H9 (cell line): ENCODE results near the gene ZNF165. TPM values are rescaled to one million over a fixed set of nuclear protein-coding genes. Genes with fewer than 3 reads are reported as not detected.

Experiments
- DNase-seq: peaks from one replicate; pipeline ENCODE4 v3.0.0-alpha.2; 2017
- H2AFZ ChIP-seq: one replicate; pipeline ENCODE4 v1.6.1; 2013; ENCODE audit warnings: mild to moderate bottlenecking, low read length, control low read depth, moderate library complexity
- H2AK5ac ChIP-seq: 2 replicates; pipeline ENCODE4 v1.6.1; 2013; ENCODE audit warnings: low read length, control low read depth, mixed read lengths; ENCODE audit not compliant: insufficient read length
- H2BK120ac ChIP-seq: one replicate; pipeline ENCODE4 v1.6.1; 2013; ENCODE audit warnings: low read depth, mild to moderate bottlenecking, low read length, control low read depth, inconsistent platforms; ENCODE audit not compliant: poor library complexity, severe bottlenecking
- H2BK12ac ChIP-seq: 2 replicates; pipeline ENCODE4 v1.6.1; 2013; ENCODE audit warnings: low read length, control low read depth, mixed read lengths, low read depth; ENCODE audit not compliant: insufficient read length
- H2BK15ac ChIP-seq: 2 replicates; pipeline ENCODE4 v1.6.1; 2013; ENCODE audit warnings: low read depth, low read length, control low read depth
- H2BK20ac ChIP-seq: one replicate; pipeline ENCODE4 v1.6.1; 2013; ENCODE audit warnings: low read depth, mild to moderate bottlenecking, low read length, control low read depth, inconsistent platforms; ENCODE audit not compliant: poor library complexity, severe bottlenecking
- H2BK5ac ChIP-seq: 2 replicates; pipeline ENCODE4 v1.6.1; 2013; ENCODE audit warnings: low read length, control low read depth, mixed read lengths; ENCODE audit not compliant: insufficient read length
- H3K14ac ChIP-seq: 2 replicates; pipeline ENCODE4 v1.6.1; 2013; ENCODE audit warnings: low read length, control low read depth; ENCODE audit not compliant: insufficient read depth
- H3K18ac ChIP-seq: 2 replicates; pipeline ENCODE4 v1.6.1; 2013; ENCODE audit warnings: low read depth, mild to moderate bottlenecking, mixed read lengths, low read length, control low read depth; ENCODE audit not compliant: insufficient read length
- H3K23ac ChIP-seq: 2 replicates; pipeline ENCODE4 v1.6.1; 2013; ENCODE audit warnings: low read length, control low read depth, mixed read lengths, low read depth; ENCODE audit not compliant: insufficient read length
- H3K23me2 ChIP-seq: 2 replicates; pipeline ENCODE4 v1.6.1; 2013; ENCODE audit warnings: low read depth, mild to moderate bottlenecking, mixed read lengths, low read length, control low read depth; ENCODE audit not compliant: insufficient read length, poor library complexity, severe bottlenecking
- H3K27ac ChIP-seq: 2 replicates; pipeline ENCODE4 v1.5.1; 2013; ENCODE audit warnings: low read length, control low read depth, mixed read lengths, low read depth; ENCODE audit not compliant: insufficient read length
- H3K27me3 ChIP-seq: 2 replicates; pipeline ENCODE4 v1.6.1; 2013; ENCODE audit warnings: low read length, control low read depth, inconsistent platforms; ENCODE audit not compliant: insufficient read depth
- H3K4ac ChIP-seq: 2 replicates; pipeline ENCODE4 v1.6.1; 2013; ENCODE audit warnings: low read depth, mild to moderate bottlenecking, control low read depth, inconsistent platforms, low read length, moderate library complexity
- H3K4me1 ChIP-seq: 2 replicates; pipeline ENCODE4 v1.6.1; 2013; ENCODE audit warnings: low read length, control low read depth, inconsistent platforms; ENCODE audit not compliant: insufficient read depth
- H3K4me2 ChIP-seq: 2 replicates; pipeline ENCODE4 v1.6.1; 2013; ENCODE audit warnings: low read length, control low read depth, mixed read lengths; ENCODE audit not compliant: insufficient read length, insufficient read depth
- H3K56ac ChIP-seq: 2 replicates; pipeline ENCODE4 v1.6.1; 2013; ENCODE audit warnings: low read depth, mild to moderate bottlenecking, mixed read lengths, low read length, control low read depth; ENCODE audit not compliant: insufficient read length
- H3K79me1 ChIP-seq: 2 replicates; pipeline ENCODE4 v1.6.1; 2013; ENCODE audit warnings: low read depth, mild to moderate bottlenecking, moderate library complexity, low read length, control low read depth, inconsistent platforms; ENCODE audit not compliant: insufficient read depth, poor library complexity, severe bottlenecking
- H3K79me2 ChIP-seq: 2 replicates; pipeline ENCODE4 v1.6.1; 2013; ENCODE audit warnings: low read length, control low read depth, inconsistent platforms; ENCODE audit not compliant: insufficient read depth
- H3K9ac ChIP-seq: 2 replicates; pipeline ENCODE4 v1.6.1; 2013; ENCODE audit warnings: low read length, control low read depth, mixed read lengths; ENCODE audit not compliant: insufficient read length; ENCODE audit errors: extremely low read depth
- H3K9me3 ChIP-seq: one replicate; pipeline ENCODE4 v1.6.1; 2013; ENCODE audit warnings: low read depth, low read length, inconsistent platforms; ENCODE audit not compliant: control insufficient read depth
- H3T11ph ChIP-seq: one replicate; pipeline ENCODE4 v1.6.1; 2013; ENCODE audit warnings: mild to moderate bottlenecking, low read length, control low read depth, inconsistent platforms
- H4K20me1 ChIP-seq: one replicate; pipeline ENCODE4 v1.6.1; 2013; ENCODE audit not compliant: control insufficient read depth, insufficient read length, insufficient read depth
- H4K5ac ChIP-seq: 2 replicates; pipeline ENCODE4 v1.6.1; 2013; ENCODE audit warnings: low read depth, mild to moderate bottlenecking, mixed read lengths, low read length, control low read depth; ENCODE audit not compliant: insufficient read length
- H4K8ac ChIP-seq: replicated peaks from 2 replicates; pipeline ENCODE4 v1.6.1; 2013; ENCODE audit warnings: low read length, control low read depth, mixed read lengths, low read depth; ENCODE audit not compliant: insufficient read length
- H4K91ac ChIP-seq: 2 replicates; pipeline ENCODE4 v1.6.1; 2013; ENCODE audit warnings: low read depth, mild to moderate bottlenecking, moderate library complexity, mixed read lengths, low read length, control low read depth; ENCODE audit not compliant: insufficient read length
- H3K27ac Mint-ChIP-seq, 3 experiments: 2 replicates in 2 of 3; 3 replicates in 1 of 3; pipeline ENCODE4 v1.8.0; 2020 to 2021; ENCODE audit warnings: mixed read lengths in 3 of 3, mild to moderate bottlenecking in 1 of 3, moderate library complexity in 1 of 3
- H3K27me3 Mint-ChIP-seq: 2 replicates; pipeline ENCODE4 v1.8.0; 2021; ENCODE audit warnings: low read depth, mild to moderate bottlenecking, moderate library complexity, mixed read lengths
- H3K36me3 Mint-ChIP-seq, 3 experiments: 2 replicates in 2 of 3; 3 replicates in 1 of 3; pipeline ENCODE4 v1.8.0; 2020 to 2021; ENCODE audit warnings: low read depth in 3 of 3, mixed read lengths in 3 of 3; ENCODE audit not compliant: insufficient read depth in 1 of 3
- H3K4me1 Mint-ChIP-seq, 2 experiments: 2 replicates each; pipeline ENCODE4 v1.8.0; 2020; ENCODE audit warnings: mixed read lengths in 2 of 2
- H3K4me3 Mint-ChIP-seq, 2 experiments: 2 replicates in 1 of 2; 3 replicates in 1 of 2; pipeline ENCODE4 v1.8.0; 2020 to 2021; ENCODE audit warnings: mild to moderate bottlenecking in 2 of 2, mixed read lengths in 2 of 2, moderate library complexity in 1 of 2
- H3K9me3 Mint-ChIP-seq, 2 experiments: 2 replicates in 1 of 2; 3 replicates in 1 of 2; pipeline ENCODE4 v1.8.0; 2020; ENCODE audit warnings: mild to moderate bottlenecking in 2 of 2, mixed read lengths in 2 of 2, moderate library complexity in 1 of 2
- WGBS: extraction: QIAGEN DNeasy Blood & Tissue Kit; methylation state at CpG from one replicate; pipeline ENCODE4 v1.1.7; 2013; ENCODE audit warnings: missing lambda C conversion rate, low lambda C conversion rate, mixed read lengths; ENCODE audit not compliant: insufficient read length; ENCODE audit errors: extremely low coverage; 5-methylcytosine and 5-hydroxymethylcytosine counted together
- total RNA-seq: library from RNA; stranded (reverse); gene quantifications from 2 replicates; pipeline ENCODE4 v1.2.1, GENCODE V29; 2021
- TF ChIP-seq, protein P1 (sequence below): fragments of 200-600 bp; sonication (generic); conservative IDR thresholded peaks from 3 replicates; pipeline ENCODE4 v1.8.0; 2021; ENCODE audit warnings: antibody characterized with exemption, mild to moderate bottlenecking

Gene ZNF165
- total RNA-seq, 1 experiment from 2014 or later = 5.8 TPM

DNA sequence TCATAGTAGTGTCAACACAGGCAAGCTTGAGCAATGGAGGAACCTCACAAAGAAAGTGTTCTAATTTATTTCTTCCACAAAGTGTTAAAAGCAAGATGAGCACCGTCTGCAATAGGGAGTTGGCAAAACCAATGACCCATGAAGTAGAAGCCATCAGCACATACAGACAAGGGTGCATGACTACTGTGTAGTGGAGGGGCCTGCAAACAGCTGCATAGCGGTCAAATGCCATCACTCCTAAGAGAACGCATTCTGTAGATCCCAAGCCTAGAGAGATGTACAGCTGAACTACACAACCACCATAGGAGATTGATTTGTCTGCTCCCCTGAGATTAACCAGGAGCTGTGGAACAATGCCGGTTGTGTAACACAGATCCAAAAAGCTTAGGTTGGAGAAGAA lies 26.8 kb upstream of the ZNF165 start:
- Histone ChIP-seq H3K79me2 (no peaks in the 10 kb centered on the region), H2BK120ac (no peak overlapping the region), H3K9me3 (no peaks in the 10 kb centered on the region), H3K27ac (no peak overlapping the region), H4K20me1 (no peaks in the 10 kb centered on the region), H3K9ac (no peak overlapping the region), H3K27me3 (no peaks in the 10 kb centered on the region), H3K23me2 (no peaks in the 10 kb centered on the region), H4K5ac (no peak overlapping the region), H3K56ac (no peak overlapping the region), H3K4me2 (no peak overlapping the region), H3K14ac (no peak overlapping the region), H2BK20ac (no peak overlapping the region), H2BK5ac (no peak overlapping the region), H4K8ac (no peak overlapping the region), H4K91ac (no peak overlapping the region), H3K4me1 (no peaks in the 10 kb centered on the region), H2AFZ (no peak overlapping the region), H2BK15ac (no peak overlapping the region), H3K18ac (no peak overlapping the region), H2AK5ac (no peak overlapping the region), H2BK12ac (no peak overlapping the region), H3K79me1 (no peaks in the 10 kb centered on the region), H3K23ac (no peak overlapping the region), H3T11ph (no peak overlapping the region), H3K4ac (no peak overlapping the region)
- DNase-seq = no peak
- Mint-ChIP-seq H3K4me1 (no peaks in the 10 kb centered on the region), H3K9me3 (no peaks in the 10 kb centered on the region), H3K4me3 (no peak overlapping the region), H3K27ac (no peak overlapping the region), H3K27me3 (peaks cover 23% of the 10 kb centered on the region), H3K36me3 (no peaks in the 10 kb centered on the region)
- TF ChIP-seq, protein P1, sequence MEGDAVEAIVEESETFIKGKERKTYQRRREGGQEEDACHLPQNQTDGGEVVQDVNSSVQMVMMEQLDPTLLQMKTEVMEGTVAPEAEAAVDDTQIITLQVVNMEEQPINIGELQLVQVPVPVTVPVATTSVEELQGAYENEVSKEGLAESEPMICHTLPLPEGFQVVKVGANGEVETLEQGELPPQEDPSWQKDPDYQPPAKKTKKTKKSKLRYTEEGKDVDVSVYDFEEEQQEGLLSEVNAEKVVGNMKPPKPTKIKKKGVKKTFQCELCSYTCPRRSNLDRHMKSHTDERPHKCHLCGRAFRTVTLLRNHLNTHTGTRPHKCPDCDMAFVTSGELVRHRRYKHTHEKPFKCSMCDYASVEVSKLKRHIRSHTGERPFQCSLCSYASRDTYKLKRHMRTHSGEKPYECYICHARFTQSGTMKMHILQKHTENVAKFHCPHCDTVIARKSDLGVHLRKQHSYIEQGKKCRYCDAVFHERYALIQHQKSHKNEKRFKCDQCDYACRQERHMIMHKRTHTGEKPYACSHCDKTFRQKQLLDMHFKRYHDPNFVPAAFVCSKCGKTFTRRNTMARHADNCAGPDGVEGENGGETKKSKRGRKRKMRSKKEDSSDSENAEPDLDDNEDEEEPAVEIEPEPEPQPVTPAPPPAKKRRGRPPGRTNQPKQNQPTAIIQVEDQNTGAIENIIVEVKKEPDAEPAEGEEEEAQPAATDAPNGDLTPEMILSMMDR = no peak
- no CpG with 5 or more reads among the region's 4 CpGs for WGBS
